UCSD-AML1 (cell line): Measurements from ENCODE around the gene SQSTM1.
"Not testable (repeated sequence)": the region's sequence is repeated elsewhere in the genome, so short reads cannot be mapped to it uniquely, and the experiment has no call there.

ENCODE experiments used
- DNase-seq: peaks from one replicate; lab custom pipeline; 2025; ENCODE audit not compliant: unreplicated experiment; lab: John Stamatoyannopoulos, UW

Gene SQSTM1

DNA sequence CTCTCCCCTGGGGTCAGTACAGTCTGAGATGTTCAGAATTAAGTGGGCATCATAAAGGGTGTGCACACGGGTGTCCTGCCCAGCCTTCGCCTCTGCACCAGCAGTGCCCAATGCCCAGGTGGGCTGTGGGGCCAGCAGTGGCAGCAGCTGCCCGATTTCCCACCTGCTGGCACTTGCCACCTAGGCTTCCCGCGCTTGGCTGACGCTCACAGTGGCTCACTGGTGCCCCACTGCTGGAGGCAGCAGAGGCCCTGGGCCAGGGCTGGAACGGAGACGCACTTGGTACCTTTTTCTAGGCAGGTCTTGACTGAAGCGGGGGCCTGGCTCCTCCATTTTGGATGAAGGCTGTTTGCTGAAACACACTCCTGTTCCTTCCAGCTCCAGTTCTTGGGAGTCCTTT lies 20.9 kb downstream of the SQSTM1 start:
- DNase-seq, result no peak

DNA sequence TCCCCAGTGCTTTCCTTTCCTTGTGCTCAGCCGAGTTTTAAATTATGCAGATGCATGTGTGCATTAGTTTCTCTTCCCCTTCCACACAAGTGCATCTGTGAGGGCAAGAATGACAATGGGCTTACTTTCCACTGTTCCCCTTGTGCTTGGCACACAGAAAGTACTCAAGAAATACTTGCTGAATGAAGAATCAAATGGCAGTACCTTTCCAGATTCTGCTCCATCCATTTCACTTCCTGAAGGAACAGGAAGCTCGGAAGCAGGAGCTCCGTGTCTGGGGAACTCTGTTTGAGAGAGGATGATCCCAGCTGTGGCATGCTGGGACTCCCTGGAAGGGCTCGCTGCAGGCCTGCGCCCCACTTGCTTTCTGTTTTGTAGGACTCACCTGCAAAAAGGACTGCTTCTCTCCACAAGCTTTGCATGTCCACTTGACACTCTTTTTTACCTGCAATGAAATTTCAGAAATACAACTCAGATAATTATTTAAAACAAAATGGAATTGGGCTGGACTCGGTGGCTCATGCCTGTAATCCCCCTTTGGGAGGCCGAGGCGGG lies 32.4 kb downstream of the SQSTM1 start:
- no peak for DNase-seq

DNA sequence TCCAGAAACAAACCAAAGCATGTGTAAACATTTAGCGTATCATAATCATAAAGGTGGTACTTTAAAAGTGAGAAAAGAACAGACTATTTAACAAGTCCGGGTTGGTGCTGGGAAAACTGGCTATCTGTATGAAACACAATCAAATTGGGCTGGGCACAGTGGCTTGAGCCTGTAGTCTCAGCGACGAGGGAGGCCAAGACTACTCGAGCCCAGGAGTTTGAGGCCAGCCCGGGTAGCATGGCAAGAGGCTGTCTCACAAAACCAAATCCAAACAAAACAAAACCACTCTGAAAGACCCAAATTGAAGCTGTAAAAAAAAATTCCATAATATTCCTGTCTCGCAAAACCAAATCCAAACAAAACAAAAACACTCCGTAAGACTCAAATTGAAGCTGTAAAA lies 33.7 kb downstream of the SQSTM1 start:
- no peak for DNase-seq

DNA sequence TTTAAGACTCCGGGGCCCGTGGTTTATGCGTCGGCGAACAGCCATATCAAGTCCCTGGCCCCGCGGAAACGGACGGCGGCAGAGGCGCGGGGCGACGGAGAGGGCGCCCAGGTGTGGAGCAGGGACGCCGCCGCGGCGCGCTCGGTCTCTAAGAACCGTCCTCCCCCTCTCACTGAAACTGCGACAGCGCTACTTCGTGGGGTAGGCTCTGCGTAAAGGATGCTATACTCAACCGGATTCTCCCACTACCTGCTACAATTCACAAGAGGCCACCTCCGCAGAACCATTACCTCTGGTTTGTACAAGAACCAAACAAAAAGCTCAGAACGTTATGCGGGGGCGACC lies 37.5 kb downstream of the SQSTM1 start:
- peak; percentile 47 for DNase-seq

DNA sequence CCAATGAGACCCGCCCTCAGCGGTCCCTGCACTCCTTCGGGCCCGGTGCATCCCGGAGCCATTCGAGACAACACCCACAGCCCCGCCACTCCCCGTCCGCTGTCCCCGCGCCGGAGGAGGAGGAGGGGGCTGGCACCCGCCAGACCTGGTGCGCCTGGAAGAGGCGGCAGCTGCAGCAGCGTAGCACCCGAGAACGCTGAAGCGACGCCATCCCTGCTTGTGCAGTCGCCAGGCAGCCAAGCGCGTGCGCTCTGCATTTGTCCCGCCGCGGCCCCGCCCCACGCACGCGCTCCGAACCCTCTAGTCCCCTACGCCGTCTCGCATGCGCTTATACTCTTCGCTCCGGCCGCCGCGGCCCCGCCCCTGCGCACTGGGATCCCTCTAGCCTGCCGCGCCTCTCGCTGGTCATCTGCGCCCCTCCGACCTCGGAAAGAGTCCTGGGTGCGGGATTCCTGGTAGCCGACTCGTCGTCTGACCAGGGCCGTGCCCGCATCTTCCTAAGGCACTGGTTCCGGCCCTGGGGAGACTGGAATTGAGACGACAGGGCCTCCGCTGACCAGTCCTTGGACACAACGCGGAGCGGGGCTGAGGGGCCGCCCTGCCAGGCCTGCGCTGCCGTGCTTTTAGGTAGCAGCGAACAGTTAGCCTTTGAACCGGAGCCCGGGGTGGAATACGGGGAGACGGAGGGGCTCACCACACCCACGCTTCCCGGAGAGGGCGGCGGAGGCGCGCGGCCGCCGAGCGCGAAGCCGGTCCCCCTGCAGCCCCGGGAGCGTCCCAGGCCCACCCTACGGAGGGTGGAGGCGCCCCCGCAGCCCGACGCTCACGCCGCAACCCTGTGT lies 38.1 kb downstream of the SQSTM1 start, which contains the start of gene MRNIP:
MRNIP (minus strand) TSS at position 232 of the 842 bp plus-strand sequence; CDS start at position 211, 21 bp downstream.
- peak; percentile 97 for DNase-seq

DNA sequence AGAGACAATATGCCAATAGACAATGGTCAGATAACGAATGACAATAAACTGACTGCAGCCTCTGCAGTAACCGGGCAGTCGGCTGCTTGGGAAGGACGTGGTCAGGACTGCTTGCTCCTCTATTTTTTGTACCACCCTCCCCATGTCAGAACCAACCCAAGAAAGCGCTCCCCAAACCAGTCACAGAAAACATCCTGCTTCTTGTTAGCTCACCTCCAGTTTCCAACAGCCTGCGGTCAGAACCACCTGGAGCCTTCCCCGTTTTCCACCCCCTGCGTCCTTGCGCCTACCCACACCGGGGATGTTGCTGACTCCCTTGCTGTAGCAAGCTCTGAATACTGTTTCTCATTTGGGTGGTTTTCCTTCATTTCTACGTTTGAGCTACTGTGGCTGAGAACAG lies 39.6 kb downstream of the SQSTM1 start:
- DNase-seq, result no peak

DNA sequence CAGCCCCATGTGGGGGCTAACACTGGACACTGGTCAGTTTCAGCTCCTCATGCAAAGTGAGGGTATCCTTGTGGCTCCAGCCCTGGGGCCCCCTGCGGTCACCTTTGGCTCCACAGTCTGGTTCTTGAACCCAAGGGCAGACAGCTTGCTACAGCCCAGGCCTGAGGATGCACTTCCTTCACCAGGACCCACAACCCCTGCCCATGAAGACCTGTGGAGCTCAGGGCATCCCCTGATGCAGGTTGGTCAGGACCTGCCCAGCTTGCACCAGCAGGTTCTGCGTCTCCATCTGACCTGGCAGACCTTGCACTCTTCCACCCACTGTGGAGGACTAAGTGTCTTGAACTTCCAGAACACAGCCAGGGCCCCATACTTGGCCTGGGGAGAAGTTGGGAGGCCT lies 41.6 kb downstream of the SQSTM1 start:
- DNase-seq, result no peak

DNA sequence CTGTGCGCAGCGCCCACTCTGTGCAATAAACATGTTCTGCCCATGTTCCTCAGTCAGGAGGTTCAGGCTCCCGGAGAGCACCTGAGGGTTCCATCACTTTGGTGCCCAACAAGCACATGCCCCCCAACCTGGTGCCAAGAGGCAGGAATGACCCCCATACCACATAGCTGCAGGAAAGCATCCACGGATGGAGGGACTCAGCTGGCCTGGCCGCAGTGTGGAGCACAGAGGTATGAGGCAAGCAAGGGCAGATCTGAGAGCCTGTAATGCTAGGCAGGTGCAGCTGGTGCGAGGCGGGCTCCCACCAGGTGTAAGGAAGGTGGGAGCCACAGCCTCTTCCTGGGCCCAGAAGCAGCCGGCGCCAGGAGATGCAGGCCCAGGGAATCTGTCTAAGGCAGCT lies 42.2 kb downstream of the SQSTM1 start:
- DNase-seq, result no peak

DNA sequence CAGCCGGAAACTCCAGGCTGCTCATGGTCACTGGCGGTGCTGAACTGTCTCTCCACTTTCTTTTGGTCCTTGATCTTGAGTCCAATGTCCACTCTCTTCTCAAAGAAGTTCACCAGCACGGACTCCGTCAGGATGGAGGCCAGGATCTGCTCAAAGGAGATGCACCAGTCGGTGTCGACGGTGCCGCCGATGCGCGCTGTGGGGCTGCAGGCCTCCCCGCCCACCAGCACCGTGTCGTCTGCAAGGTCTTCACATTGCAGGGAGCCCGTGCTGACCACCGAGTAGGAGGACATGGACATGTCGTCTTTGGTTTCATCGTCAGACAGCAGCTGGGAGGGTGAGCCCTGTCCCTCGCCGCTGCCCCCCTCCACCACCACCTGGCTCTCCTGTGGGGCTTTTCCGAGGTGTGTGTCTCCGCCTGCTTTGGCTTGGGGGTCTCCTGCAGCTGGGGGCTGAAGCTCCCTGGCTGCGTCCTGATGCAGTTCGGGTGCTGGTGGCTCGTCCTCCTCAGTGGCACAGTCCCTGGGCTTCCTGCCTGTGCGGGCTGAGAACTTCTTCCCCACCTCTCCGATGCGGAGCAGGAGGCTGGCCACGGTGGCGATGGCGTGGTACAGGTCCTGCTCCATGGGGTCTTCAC lies 42.9 kb downstream of the SQSTM1 start:
- DNase-seq, result no peak

DNA sequence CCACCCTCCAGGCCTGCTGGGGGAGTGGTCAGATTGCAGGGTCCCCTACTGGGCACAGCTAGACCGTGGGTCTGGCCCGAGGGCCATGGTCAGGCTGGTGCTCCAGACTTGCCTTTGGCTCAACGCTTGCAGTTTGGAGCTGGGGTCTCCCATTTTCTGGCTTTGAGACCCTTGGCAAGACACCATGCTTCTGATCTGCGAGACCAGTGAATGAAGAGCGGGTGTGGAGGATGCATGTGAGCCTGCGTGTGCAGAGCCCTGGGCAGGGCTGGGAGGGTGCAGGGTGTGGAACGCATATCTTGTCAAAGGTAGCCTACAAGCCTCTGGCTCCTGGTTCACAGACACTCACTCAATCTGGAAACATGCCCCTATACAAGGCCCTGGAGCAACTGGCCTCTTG lies 44.0 kb downstream of the SQSTM1 start:
- DNase-seq, result no peak

DNA sequence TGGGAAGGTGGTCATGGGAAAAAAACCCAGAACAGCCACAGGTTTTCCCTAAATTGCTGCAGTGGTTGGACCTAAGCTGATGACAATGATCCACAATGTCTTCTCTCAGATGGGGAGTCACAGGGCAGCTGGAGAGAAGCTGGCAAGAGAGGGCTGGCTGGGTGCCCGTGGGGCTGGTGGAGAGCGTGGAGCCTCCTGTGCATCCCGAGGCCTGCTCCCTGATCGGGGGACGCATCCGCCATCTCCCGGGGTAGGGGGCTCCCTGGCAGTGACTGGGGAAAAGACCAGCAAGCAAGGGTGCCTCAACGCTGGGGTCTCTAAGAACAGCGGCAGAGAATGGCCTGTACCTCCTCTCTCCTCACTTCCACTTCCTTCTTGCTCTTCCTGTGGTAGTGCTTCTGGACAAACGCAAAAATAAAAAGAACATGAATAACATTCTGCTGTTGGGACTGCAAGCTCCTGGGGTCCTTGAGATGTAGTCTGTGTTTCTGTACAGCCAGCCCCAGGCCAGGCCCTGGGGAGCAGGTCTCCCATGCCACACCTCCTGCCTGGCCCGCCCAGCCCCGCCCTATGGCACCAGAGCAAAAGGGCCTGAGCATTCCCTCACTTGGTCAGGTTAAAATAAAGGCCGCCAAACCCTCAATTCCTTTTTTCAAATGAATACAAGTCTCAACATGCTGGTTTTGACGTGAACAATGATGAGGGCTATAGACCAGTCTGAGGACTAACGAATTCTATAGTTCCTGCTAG lies 45.0 kb downstream of the SQSTM1 start:
- DNase-seq, result no peak

DNA sequence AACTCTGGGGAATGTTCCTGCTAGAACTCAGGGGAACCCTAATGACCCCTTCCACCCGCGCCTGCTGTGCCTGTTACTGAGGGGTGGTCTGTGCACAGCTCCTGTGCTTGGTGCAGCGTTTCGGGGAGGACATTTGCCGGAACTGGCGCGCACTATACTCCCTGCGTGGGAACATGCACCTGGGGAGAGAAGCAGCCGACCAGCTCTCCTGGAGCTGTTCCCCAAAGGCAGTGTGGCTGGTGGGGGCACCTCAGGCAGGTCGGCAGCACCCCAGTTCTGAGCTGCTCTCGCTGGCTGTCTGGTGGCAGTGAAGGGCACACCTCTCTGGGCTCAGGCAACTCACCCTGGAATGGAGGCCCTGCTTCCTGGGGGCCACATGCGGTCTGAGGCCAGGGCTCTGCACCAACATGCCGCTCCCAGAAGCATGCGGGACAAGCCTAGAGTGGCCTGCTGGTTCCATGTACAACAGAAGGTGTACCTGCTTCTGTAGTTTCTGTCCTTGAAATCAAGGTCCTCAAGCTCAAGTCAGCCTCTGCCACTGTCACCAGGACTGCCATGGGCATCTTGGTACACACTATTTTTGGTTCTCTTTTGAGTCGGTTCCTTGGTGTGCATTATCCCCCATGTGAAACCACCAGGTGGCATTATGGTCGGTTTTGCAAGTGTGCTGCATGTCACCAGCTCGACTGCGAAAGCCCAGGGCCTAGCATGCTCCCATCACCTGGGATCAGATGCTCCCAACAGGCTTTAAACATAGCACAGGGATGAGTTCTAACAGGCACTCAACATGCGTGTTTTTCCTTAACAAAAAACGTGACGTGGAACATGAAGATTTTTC lies 45.8 kb downstream of the SQSTM1 start:
- no peak for DNase-seq

DNA sequence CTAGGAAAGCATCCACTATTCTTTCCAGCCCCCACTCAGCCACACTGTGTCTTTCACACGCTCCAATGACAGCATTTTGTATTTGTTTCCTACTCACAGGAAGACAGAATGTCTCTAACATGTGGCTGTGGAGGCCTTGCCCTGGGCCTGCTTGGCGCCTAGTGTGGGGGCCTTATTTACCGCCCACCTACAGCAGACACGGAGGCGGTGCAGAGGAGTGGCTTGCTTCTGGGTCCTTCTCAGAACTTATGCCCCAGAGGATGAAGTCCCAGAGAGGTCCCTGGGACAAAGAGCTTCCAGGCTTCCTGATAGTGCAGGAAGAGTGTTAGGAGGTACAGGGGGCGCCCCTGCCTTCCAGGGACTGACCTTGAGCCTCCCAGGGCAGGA lies 46.4 kb downstream of the SQSTM1 start:
- no peak for DNase-seq

DNA sequence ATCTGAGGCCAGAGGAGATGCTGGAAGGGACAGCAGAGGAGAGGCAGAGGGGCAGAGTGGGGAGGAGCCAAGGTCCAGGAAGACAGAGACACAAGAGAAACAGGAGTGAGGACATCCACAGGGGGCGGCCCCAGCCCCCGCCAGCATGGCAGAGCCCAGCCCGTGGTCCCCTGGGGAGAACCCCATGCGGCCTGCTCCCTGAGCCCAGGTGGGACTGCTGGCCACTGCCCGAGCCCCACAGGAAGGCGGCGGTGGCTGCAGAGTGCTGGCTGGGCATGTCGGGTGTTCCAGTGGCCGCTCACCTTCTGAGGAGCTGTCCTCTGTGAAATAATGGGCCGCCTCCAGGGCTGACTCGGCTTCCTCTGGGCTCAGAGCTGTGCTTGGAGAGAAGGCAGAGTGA lies 46.8 kb downstream of the SQSTM1 start:
- no peak for DNase-seq

DNA sequence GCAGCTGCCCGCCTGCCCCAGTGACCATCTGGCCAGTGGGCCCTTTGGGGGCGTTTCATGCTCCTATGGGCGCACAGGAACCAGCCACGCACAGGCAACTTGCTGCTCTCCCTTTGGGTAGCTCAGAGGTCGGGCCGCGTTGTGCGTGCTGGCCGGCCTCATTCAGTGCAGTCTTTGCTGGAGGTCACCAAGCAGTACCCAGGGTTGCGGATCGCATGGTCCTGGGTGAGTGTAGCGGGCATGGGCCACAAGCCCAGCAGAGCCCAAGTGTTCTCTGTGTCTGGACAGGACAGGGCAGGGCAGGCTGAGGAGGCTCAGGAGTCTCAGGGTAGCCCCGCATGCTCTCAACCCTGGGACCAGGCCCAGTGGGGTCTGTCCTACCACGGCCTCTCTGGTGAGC lies 47.8 kb downstream of the SQSTM1 start:
- DNase-seq, result no peak

DNA sequence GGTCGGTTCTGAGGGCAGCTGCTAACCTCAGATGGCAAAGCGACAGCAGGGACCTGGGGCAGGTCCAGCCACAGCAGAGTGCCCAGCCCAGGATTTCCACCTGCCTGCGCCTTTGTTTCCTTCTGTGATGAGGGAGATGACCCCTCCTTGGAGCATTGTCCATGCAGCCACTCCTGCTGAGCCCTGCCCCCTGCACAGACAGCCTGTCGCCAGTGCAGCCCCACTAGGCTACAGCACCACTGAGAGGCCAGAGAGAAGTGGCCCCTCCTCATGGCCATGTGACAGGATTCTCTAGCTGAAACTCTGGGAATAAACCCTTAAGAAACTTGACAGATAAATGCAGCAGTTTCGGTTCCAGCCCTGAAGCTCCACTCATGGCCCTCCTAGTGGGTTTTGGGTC lies 48.4 kb downstream of the SQSTM1 start:
- DNase-seq, result no peak

DNA sequence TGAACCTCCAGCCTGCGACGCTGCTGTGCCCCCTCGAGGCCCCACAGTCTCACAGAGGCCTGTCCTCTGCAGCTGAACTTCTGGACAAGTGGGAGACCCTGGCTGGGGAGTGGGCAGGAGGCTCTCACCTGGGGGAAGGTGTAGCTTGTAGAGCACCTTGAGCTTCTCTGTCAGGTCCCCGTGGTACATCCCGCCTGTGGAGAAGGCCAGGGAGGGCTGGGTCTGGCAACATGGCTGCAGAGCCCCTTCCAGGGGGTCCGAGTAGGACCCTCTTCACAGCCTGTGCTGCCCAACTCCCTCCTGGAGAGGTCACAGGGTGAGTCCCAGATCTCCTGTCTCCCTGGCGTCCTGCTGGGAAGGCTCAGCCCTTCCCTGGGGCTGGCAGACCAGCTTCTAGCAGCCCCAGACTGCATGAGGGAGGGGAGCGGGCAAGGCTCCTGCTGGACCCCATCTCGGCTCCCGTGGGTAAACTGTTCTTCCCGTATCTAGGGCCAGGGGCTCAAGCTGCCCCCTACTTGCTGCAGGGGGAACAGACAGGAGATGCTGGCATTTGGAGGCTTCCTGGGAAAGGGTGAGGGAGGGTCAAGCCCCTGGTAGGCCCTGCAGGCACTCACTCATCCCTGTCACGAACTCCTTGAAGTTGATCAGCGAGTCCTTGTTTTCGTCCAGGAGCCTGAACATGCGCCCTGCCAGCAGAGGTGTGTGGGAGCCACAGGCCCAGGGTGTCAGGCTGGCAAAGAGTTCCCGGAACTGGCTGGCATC lies 49.1 kb downstream of the SQSTM1 start:
- no peak for DNase-seq

DNA sequence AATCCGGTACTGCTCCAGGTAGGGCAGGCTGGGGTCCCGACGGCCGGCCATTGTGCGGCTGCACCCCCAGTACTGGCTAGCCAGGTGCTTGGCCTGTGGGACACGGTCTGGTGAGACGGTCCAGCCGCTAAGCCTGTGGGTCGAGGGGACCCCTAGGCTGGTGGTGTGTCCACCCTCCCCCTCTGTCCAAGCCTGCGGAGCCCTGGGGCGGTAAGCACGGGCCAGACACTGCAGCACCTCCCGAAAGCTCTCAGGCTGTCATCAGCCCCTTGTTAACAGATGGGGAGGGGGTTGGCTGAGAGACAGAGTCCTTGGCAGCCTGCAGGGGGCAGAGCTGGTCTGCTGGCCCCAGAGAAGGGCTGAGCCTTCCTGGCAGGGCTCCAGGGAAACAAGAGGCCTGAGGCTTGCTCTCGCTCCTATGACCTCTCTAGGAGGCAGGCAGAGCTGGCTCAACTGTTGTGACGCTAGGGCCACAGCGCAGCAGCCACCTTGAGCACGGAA lies 49.7 kb downstream of the SQSTM1 start:
- DNase-seq, result peak; percentile 27

DNA sequence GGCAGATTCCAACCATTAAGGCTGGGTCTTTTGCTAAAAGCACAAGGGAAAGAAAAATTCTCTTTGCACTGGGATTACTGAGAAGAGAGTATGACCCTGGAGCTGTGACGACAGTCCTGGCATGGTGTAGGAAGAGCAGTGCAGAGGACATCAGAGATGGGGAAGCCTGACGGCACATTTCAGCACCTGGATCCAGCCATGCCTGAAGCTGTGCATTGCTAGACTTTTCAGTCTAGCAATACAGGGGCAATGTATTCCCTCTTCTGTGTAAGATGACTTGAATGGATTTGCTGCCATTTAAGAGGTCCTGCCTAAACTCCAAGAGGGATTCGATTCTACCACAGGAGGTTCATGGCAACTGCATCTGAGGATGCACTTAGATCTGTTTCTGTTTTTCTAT lies 50.2 kb downstream of the SQSTM1 start:
- no peak for DNase-seq

DNA sequence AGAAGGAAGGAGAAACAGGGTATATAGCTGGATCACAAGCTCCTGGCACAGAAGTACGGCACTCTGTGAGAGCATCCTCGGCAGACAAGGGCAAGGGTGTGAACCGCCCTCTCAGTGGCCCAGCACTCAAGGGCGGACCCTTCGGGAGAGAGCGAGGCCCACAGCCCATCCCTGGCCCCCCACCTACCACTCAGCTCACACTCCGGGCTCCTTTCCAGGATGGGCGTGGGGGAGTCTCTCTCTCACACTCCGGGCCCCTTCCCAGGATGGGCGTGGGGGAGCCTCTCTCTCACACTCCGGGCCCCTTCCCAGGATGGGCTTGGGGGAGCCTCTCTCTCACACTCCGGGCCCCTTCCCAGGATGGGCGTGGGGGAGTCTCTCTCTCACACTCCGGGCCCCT lies 50.8 kb downstream of the SQSTM1 start:
- not testable (repeated sequence) for DNase-seq
